Endodermal cell (in vitro differentiated cells): ENCODE data around the gene CERS5. TPM values are rescaled to one million over a fixed set of nuclear protein-coding genes. Genes with fewer than 3 reads are reported as not detected.

Source experiments
- DNase-seq: peaks from one replicate; pipeline ENCODE4 v3.0.0-alpha.2; 2017
- H3K27ac ChIP-seq: 2 replicates; pipeline ENCODE4 v1.5.1; 2013; ENCODE audit warnings: mild to moderate bottlenecking, low read depth, low read length, moderate library complexity
- H3K27me3 ChIP-seq: 2 replicates; pipeline ENCODE4 v1.6.1; 2013; ENCODE audit warnings: mild to moderate bottlenecking, low read length, moderate library complexity; ENCODE audit not compliant: insufficient read depth, control insufficient read depth, poor library complexity, severe bottlenecking
- H3K36me3 ChIP-seq: 2 replicates; pipeline ENCODE4 v1.7.0; 2013; ENCODE audit warnings: mild to moderate bottlenecking, low read length, moderate library complexity; ENCODE audit not compliant: control insufficient read depth, insufficient read depth
- H3K4me1 ChIP-seq: one replicate; pipeline ENCODE4 v1.7.0; 2013; ENCODE audit warnings: low read length; ENCODE audit not compliant: control insufficient read depth, insufficient read depth
- H3K4me3 ChIP-seq: 2 replicates; pipeline ENCODE4 v1.5.1; 2013; ENCODE audit warnings: mild to moderate bottlenecking, low read length, moderate library complexity
- H3K9ac ChIP-seq: 2 replicates; pipeline ENCODE4 v1.6.1; 2013; ENCODE audit warnings: mild to moderate bottlenecking, low read length, moderate library complexity; ENCODE audit not compliant: poor library complexity, severe bottlenecking; ENCODE audit errors: extremely low read depth
- H3K9me3 ChIP-seq: 2 replicates; pipeline ENCODE4 v1.6.1; 2013; ENCODE audit warnings: mild to moderate bottlenecking, low read length, moderate library complexity; ENCODE audit not compliant: control insufficient read depth
- H3K27ac Mint-ChIP-seq: 2 replicates; pipeline ENCODE4 v1.8.0; 2020; ENCODE audit warnings: mixed read lengths
- H3K27me3 Mint-ChIP-seq: 2 replicates; pipeline ENCODE4 v1.8.0; 2021; ENCODE audit warnings: mild to moderate bottlenecking, mixed read lengths; ENCODE audit not compliant: insufficient read depth
- H3K36me3 Mint-ChIP-seq: 2 replicates; pipeline ENCODE4 v1.8.0; 2020; ENCODE audit warnings: low read depth, mixed read lengths
- H3K4me1 Mint-ChIP-seq: 2 replicates; pipeline ENCODE4 v1.8.0; 2020; ENCODE audit warnings: mixed read lengths
- H3K4me3 Mint-ChIP-seq: 2 replicates; pipeline ENCODE4 v1.8.0; 2020; ENCODE audit warnings: mild to moderate bottlenecking, moderate library complexity, mixed read lengths
- H3K9me3 Mint-ChIP-seq: 2 replicates; pipeline ENCODE4 v1.8.0; 2020; ENCODE audit warnings: mild to moderate bottlenecking, mixed read lengths
- WGBS, 2 experiments: methylation state at CpG; one replicate each; pipeline versions ENCODE4 v1.1.5 to v1.1.7; 2013; ENCODE audit warnings: missing lambda C conversion rate in 2 of 2, mixed read lengths in 1 of 2; ENCODE audit not compliant: insufficient coverage in 1 of 2, insufficient read length in 1 of 2; 5-methylcytosine and 5-hydroxymethylcytosine counted together
- total RNA-seq, 2 donors: library from RNA; stranded (reverse); fragmentation: NEBNext Ultra II Directional in 1 of 2; extraction: Animal tissue kit (Norgen Biotek cat#: 25700) in 1 of 2; gene quantifications; 2 replicates in 1 of 2; 3 replicates in 1 of 2; pipeline ENCODE4 v1.2.1, GENCODE V29; 2021
- TF ChIP-seq, protein P1 (sequence below): fragments of 200-600 bp; sonication (generic); conservative IDR thresholded peaks from 2 replicates; pipeline ENCODE4 v1.5.0; 2021; ENCODE audit warnings: antibody characterized with exemption, mild to moderate bottlenecking

The CERS5 gene
- total RNA-seq, 2 donors from 2014 or later: 59.7 to 65.5 TPM

DNA sequence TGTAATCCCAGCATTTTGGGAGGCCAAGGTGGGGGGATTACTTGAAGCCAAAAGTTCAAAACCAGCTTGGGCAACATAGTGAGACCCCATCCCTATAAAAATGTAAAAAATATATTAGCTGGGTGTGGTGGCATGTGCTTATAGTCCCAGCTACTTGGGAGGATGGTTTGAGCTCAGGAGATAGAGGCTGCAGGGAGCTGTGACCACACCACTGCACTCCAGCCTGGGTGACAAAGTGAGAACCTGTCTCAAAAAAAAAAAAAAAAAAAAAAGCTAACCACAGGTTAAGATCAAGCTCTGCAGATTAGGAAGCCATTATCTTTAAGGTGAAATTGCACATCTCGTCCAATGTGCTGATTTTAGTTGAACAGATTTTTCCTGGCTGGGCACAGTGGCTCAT lies 23.7 kb upstream of the CERS5 start:
- no peak overlapping the region for H3K27ac Mint-ChIP-seq
- no peak overlapping the region for H3K4me3 ChIP-seq
- H3K9me3 ChIP-seq: no peaks in the 10 kb centered on the region
- no peak overlapping the region for H3K27ac ChIP-seq
- H3K27me3 ChIP-seq: no peaks in the 10 kb centered on the region
- TF ChIP-seq, protein P1, sequence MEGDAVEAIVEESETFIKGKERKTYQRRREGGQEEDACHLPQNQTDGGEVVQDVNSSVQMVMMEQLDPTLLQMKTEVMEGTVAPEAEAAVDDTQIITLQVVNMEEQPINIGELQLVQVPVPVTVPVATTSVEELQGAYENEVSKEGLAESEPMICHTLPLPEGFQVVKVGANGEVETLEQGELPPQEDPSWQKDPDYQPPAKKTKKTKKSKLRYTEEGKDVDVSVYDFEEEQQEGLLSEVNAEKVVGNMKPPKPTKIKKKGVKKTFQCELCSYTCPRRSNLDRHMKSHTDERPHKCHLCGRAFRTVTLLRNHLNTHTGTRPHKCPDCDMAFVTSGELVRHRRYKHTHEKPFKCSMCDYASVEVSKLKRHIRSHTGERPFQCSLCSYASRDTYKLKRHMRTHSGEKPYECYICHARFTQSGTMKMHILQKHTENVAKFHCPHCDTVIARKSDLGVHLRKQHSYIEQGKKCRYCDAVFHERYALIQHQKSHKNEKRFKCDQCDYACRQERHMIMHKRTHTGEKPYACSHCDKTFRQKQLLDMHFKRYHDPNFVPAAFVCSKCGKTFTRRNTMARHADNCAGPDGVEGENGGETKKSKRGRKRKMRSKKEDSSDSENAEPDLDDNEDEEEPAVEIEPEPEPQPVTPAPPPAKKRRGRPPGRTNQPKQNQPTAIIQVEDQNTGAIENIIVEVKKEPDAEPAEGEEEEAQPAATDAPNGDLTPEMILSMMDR: no peak
- H3K9me3 Mint-ChIP-seq: no peaks in the 10 kb centered on the region
- DNase-seq: peak; percentile 12
- peaks cover 50% of the 10 kb centered on the region for H3K36me3 ChIP-seq
- H3K4me1 ChIP-seq: no peaks in the 10 kb centered on the region
- H3K4me3 Mint-ChIP-seq: no peak overlapping the region
- H3K27me3 Mint-ChIP-seq: no peaks in the 10 kb centered on the region
- no peak overlapping the region for H3K9ac ChIP-seq
- no peaks in the 10 kb centered on the region for H3K4me1 Mint-ChIP-seq
- H3K36me3 Mint-ChIP-seq: peaks cover 15% of the 10 kb centered on the region
- 83 to 86% methylated on average over 1 of the region's 1 CpG for WGBS, 2 experiments

DNA sequence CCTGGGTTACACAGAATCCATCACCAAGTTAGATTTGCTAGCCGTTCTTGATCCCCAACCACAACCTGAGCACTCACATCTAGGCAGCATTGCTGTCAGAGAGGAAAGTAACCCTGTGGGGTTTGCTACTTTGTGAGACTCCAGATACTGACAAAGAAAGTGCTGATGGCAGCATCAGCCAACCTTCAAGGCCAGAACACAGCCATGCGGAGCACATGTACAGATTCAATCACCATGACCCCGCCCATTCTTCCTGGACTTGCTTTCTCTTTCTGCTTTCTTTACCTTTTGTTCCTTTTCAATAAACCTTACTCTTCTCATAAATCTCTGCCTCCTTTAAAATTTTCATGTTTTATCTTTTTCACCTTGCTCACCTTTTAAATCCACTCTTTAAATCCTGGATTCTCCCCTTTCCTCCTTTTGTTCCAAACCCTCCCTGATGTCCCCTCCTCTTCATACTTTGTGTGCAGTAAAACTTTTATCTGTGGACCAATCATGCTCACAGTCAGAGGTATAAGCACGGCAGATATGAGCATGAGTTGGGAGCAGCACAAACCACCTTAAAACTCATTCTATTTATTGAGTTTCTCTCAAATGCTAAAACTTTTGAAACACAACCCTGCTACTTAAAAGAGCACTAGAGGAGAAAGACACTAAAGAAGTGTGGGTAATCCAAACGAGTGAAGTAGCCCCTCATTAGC lies 21.9 kb upstream of the CERS5 start:
- WGBS, 2 experiments: 94 to 95% methylated on average over 3 to 5 of the region's 5 CpGs
- Mint-ChIP-seq H3K27ac (no peak overlapping the region), H3K27me3 (no peaks in the 10 kb centered on the region), H3K36me3 (peaks cover 15% of the 10 kb centered on the region), H3K4me1 (no peaks in the 10 kb centered on the region), H3K4me3 (no peak overlapping the region), H3K9me3 (no peaks in the 10 kb centered on the region)
- Histone ChIP-seq H3K27me3 (no peaks in the 10 kb centered on the region), H3K4me3 (no peak overlapping the region), H3K36me3 (peaks cover 44% of the 10 kb centered on the region), H3K9me3 (no peaks in the 10 kb centered on the region), H3K4me1 (no peaks in the 10 kb centered on the region), H3K27ac (no peak overlapping the region), H3K9ac (no peak overlapping the region)
- peak; percentile 34 for DNase-seq
- TF ChIP-seq, protein P1: no peak

DNA sequence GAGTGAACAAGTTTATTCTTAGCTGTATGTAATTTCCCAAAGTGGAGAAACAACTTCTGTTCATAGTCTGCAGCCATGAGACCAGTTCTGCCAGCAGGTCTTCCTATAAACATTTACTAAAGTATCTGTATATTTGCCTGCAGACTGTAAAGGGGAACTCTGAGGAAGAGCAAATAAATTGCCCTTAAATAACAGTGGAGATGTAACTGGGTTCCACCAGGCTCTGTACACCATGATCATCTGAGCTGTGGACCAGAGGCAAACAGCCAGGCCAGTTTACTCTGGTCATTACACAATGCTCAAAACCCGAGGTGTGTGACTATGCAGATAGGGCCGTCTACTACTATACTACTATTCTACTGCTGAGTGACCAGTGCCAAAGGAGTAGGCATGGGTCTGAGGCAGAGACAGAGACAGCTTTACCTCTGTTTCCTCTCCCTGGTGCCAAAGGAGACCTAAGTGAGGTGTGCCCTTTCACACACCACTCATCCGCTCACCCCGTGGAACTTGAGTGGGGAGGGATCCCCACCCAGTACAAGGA lies 21.1 kb upstream of the CERS5 start:
- Mint-ChIP-seq H3K9me3 (no peaks in the 10 kb centered on the region), H3K4me1 (no peaks in the 10 kb centered on the region), H3K27me3 (no peaks in the 10 kb centered on the region), H3K36me3 (peaks cover 15% of the 10 kb centered on the region), H3K27ac (no peak overlapping the region), H3K4me3 (no peak overlapping the region)
- no peak for DNase-seq
- TF ChIP-seq, protein P1: no peak
- no peak overlapping the region for H3K27ac ChIP-seq
- H3K9me3 ChIP-seq: no peaks in the 10 kb centered on the region
- no peaks in the 10 kb centered on the region for H3K4me1 ChIP-seq
- no peak overlapping the region for H3K4me3 ChIP-seq
- 96% methylated on average over 4 of the region's 4 CpGs; no CpG with 5 or more reads in 1 of the 2 experiments for WGBS, 2 experiments
- H3K27me3 ChIP-seq: no peaks in the 10 kb centered on the region
- peaks cover 44% of the 10 kb centered on the region for H3K36me3 ChIP-seq
- H3K9ac ChIP-seq: no peak overlapping the region
